Activated CD8-positive, alpha-beta memory T cell treated with anti-CD3 and anti-CD28 coated beads for 1 hour (primary cell): Measurements from ENCODE around the gene CLCN1.

ENCODE experiments used
- DNase-seq, 2 donors: peaks; one replicate each; pipeline ENCODE4 v3.0.0-alpha.2; 2020; ENCODE audit warnings: low read depth in 1 of 2; ENCODE audit errors: extremely low read depth in 1 of 2

Gene CLCN1

DNA sequence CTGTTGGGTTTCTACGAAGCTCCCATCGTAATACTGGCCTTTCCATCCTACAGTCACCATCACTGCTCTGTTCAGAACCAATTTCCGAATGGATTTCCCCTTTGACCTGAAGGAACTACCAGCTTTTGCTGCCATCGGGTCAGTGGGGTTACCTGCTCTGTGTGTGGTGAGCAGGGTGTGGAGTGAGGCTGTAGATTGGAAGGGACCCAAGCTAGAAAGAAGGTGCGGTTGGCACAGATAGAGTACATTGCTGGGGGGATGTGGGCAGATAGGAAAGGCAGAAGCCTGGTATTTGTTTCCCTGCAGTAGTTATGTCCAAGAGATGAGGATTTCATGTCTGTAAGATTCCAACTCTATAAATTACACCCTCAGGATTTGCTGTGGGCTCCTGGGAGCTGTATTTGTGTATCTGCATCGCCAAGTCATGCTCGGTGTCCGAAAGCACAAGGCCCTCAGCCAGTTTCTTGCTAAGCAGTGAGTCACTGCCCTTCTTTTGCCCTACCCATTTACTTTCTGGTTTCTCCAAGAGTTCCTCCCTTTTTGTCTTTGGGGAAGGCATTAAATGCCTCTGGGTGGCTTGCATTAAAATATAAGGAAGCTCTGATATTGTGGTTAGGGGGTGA is 15.4 kb downstream of the CLCN1 start:
- DNase-seq, result no peak

DNA sequence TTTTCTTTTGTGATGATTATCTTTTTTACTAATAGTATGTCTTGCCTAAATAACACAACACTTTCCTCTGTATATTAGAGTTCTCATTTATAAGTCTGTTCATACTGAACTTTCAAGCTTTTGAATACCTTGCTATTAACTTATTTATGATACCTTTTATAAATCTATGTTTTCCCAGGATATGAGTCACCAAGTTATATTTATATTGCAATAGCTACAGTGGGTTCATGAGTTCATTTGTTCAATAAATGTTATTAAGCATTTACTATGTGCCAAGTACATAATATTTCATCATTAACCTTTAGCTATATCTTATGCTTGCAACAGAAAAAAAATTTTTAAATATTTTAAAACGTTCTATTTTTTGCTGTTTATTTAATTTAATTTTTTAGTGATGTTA is 18.3 kb downstream of the CLCN1 start:
- no peak for DNase-seq

DNA sequence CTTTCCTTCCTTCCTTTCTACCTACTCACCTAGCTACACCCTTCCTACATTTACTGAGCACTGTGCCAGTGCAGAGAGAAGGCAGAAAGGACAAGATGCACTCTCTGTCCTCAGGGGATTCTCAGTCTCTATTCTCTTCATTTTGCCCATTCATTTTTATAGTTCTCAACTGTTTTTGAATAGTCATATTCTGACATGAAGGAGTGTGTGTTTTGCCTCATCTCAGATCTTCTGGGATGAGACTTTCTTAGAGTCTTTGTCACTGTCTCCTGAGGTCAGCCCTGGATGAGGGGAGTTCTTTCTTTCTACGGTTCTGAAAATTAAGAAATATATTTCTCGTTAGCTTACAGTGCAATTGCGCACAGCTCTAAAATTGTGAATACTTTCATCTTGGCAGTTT is 21.3 kb downstream of the CLCN1 start:
- no peak for DNase-seq

DNA sequence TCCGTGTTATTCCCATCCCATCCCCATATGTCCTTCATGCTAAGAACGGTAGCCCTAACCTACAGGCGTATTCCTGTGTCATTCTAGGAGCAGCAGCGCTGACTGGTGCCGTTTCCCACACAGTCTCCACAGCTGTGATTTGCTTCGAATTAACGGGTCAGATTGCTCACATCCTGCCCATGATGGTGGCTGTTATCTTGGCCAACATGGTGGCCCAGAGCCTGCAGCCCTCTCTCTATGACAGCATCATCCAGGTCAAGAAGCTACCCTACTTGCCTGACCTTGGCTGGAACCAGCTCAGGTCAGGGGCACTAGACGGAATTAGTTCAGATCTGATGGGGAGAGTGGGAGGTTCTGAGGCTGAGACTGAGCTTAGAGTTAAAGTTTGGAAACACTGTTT is 25.9 kb downstream of the CLCN1 start:
- no peak for DNase-seq

DNA sequence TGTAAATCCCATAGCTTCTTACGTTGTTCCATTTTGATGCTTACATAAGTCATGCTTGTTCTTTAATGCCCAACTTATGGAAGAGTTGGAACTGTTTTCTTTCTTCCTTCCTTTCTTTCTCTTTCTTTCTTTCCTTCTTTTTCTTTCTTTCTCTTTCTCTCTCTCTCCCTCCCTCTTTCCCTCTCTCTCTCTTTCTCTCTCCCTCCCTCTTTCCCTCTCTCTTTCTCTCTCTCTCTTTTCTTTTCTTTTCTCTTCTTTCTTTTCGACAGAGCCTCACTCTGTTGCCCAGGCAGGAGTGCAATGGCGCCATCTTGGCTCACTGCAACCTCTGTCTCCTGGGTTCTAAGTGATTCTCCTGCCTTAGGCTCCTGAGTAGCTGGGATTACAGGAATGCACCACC is 27.7 kb downstream of the CLCN1 start:
- DNase-seq, result no peak

DNA sequence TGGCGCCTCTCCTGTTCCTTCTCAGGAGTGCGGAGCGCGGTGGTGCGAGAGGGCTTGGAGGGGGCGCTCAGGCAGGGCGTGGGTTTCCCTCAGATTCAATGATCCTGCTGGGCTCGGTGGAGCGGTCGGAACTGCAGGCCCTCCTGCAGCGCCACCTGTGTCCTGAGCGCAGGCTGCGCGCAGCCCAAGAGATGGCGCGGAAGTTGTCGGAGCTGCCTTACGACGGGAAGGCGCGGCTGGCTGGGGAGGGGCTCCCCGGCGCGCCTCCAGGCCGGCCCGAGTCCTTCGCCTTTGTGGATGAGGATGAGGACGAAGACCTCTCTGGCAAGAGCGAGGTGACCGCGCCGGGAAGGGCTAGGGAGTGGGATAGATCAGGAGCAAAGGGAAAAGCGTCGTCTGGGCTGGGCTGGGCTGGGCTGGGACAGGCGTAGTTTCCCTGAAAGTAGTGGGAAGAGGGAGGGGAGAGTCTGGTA is 29.6 kb downstream of the CLCN1 start:
- peak in 1 of 2 donors; percentile 50 for DNase-seq

DNA sequence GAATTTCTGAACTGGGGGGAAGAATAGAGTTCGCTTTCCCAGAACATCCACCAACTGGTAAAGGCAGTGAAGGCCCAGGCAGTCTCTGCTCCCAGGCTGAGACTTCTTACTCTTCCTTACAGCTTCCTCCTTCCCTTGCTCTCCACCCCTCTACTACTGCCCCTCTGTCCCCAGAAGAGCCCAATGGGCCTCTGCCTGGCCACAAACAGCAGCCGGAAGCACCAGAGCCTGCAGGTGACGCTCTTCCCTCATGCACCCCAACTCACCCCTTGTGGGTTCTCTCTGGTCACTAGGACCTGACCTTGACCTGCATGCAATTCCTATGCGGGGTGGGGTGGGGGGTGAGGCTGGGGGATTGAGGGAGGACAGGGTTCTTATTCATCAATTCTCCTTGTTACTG is 30.1 kb downstream of the CLCN1 start:
- DNase-seq, result no peak

DNA sequence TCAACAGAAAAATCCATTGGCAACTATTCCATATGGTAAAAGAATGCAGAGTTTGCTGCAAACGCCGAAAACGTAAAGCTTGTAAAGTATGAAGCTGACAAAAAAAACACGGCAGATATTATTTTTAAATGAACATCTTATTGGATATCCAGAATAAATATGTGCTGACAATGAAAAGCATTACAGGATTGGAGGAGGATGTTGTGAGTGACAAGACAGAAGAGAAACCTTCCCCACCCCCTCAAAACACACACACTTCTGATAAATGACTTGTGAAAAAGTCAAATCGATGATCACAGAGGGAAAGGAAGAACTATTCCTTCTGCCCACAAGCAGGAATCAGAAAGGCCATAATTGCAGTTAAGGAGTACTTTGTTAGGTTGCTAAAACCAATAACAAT is 32.0 kb downstream of the CLCN1 start:
- no peak for DNase-seq

DNA sequence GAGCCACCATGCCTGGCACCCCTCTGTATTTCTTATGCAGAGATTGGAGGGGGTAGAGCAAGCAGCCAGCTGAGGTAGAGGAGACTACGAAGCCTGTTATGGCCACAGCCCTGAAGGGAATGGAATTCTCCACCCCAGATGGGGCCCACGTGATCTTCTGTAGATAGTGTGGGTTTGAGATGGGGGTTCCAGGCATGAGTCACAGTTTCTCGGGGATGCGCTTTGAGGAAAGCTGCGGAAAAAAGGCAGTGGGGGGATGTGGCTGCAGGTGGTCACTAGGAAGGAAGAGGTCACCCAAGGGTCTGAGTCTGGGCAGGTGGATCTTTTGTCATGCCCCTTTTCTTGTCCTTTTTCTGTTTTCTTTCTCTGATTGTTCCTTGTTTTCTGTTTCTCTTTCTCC is 35.1 kb downstream of the CLCN1 start:
- DNase-seq, result no peak

DNA sequence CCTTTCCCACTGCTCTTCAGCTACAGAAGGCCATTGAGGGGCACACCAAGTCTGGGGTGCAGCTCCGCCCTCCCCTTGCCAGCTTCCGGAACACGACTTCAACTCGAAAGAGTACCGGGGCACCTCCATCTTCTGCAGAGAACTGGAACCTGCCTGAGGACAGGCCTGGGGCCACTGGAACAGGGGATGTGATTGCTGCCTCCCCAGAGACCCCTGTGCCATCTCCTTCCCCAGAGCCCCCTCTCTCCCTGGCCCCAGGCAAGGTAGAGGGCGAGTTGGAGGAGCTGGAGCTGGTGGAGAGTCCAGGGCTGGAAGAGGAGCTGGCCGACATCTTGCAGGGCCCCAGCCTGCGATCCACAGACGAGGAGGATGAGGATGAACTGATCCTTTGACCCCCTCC is 35.7 kb downstream of the CLCN1 start:
- DNase-seq, result no peak

DNA sequence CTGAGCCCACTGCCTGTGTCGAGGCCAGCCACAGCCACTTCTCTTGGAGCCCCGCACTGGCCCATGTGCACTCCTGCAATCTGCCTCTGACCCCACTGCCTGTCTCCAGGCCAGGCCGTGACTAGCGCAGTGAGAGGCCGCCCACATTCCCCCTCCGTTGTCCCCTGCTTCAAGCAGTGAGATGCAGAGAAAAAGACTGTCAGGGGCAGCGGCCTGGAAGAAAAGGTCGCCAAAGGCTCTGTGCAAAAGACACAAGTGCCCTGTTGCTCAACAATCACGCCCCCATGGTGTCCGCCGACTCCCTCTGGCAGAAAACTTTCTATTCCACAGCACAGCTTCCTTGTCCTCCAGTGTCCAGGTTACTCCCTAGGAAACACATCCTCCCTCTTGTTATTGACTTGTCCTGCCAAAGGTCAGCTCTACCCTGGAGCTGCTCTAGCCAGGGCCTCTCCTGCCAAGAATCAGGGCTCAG is 36.7 kb downstream of the CLCN1 start:
- no peak for DNase-seq

DNA sequence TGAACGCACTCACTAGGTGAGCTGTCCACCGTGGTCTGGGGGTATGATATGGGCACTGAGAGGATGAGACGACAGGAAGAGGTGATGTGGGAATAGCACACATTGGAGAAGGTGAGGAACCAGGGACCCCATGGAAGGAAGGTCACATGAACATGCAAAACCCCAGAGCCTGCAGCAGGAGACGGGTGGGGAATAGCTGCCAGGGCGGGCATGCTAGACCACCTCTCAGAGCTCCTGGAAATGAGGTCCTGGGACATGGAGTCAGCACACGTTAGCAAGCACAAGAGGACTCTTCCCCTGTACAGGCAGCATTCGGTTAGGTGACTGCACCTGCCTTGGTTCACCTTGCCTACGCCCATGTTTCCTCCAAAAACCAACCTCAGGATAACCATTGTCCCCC is 38.5 kb downstream of the CLCN1 start:
- no peak for DNase-seq

DNA sequence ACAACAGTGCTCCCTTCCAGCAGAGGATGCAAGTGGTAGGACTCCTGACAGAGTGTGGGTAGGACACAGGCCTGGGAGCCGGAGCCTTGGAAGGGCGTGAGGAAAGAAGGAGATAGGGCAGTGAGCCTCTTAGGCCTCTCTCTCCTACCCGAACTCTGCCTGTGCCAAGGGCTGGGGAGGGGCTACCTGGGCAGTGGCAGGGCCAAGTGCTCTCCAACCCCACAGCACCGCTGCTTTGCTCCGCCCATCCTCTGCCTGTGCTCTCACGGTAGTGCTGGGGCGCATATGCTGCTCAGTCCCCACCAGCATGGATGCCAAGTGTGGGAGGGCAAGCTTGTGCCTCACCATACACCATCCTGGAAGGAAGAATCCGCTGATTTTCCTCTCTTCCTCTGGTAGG is 39.1 kb downstream of the CLCN1 start:
- no peak for DNase-seq

DNA sequence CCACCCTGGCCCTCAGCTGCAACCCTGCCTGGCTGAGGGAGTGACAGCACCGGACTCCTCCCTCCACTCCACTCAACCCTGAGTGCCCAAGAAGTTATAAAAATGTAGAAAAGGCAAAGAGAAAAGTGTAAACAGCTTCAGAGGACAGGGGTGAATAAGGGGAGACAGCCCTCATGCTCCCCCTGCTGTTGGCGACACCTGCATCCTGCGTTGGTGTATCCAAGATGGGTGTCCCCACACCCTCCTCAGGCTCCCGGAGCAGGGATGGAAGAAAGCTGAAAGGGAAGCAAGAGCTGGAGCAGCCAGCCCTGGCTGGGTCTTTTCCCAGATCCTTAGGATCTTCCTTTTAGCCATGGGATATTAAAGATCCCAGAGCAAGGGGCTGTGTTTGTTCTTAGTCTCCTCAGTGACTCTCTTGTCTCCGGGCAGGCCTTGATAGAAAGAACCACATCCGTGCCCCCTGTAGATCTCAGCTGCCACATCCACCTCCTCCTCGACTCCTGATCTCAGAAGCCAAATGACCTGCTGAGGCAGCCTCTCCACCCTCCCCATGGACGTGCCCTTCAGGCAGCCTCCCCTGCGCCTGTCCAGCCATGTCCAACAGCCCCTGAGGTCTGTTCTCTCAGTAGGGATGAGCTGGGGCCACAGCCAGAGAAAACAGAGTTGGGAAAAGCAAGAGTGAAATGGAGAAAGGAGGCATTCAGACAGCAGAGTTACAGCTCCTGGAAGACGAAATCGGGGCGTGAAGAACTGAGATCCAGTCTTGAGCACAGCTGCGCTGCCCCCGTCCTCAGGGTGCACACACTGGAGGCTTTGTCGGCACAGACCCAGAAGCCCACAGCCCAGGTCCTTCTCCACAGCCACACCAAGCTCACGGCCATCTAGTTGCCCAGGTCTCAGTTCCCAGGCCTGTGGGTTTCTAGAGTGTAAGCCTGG is 39.8 kb downstream of the CLCN1 start:
- DNase-seq, result no peak

DNA sequence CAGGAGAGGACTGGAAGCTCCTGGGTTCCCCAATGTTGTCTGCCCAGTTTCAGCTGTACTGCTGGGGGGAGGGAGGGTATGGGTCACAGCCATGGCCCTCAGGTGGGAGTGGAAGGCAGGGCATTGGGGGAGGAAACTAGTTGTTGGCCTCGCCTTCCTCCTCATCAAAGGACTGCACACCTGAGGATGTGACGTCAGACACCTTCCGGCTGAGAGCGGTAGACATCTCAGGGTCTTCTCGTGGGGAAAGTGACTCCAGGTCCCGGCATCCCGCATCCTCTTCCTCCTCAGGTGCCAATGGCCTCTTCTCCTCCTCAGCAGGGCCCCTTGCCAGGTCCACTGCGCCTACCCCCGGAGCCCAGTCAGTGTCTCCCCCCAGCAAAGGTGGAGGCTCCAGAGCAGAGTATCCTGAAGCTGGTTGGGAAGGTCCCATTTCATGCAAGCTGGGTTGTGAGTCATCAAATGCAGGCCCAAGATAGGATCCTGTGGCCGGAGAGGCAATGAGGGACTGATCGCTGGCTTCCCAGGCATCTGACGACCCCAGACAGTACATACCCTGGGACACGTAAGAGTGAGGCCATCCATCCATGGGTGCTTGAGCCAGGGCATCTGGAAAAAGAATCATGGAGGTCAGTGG is 40.6 kb downstream of the CLCN1 start:
- no peak for DNase-seq

DNA sequence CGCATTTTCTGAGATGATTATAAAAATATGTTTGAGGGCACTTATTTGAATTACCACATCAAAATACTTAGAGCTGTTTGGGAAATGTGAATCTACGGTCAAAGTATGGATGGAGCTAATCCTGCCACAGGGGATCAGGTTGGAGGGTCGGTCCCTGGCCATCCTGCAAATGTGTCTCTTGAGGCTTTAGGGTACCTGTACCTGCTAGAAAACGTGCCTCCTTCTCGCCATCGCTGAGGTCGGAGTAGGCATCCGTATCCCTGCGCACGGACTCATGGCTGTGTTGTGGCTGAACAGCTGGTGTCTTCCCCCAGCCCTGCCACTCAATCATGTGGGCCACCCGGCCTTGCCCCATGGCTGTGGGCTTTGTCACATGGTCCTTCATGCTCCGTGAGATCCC is 42.7 kb downstream of the CLCN1 start:
- no peak for DNase-seq

DNA sequence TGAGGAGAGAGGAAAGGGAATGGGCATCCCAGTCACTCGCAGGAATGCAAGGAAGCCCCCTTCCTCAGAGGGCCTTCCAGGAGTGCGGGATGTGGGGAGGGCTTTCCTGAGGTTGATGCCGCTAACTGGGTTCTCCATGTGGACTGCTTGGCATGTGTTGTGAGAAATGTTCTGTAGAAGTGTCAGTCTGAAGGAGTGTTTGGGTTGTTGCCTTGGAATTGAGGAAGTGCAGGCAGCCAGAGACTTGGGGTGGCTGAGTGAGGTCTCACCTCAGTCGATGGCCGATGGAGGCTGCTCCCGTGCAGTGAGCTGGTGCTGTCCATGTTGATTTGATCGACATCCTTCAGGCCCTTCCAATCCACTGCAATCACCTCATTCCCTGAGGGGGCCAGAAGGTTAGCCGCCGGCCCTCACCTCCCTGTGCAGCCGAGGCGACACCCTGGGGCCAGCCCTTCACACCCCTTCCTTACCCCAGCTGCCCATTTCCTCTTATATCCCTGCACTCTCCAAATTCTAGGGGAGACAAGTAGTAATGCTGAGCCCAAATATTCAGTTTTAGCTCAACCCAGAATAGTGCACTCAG is 44.0 kb downstream of the CLCN1 start:
- DNase-seq, result no peak

DNA sequence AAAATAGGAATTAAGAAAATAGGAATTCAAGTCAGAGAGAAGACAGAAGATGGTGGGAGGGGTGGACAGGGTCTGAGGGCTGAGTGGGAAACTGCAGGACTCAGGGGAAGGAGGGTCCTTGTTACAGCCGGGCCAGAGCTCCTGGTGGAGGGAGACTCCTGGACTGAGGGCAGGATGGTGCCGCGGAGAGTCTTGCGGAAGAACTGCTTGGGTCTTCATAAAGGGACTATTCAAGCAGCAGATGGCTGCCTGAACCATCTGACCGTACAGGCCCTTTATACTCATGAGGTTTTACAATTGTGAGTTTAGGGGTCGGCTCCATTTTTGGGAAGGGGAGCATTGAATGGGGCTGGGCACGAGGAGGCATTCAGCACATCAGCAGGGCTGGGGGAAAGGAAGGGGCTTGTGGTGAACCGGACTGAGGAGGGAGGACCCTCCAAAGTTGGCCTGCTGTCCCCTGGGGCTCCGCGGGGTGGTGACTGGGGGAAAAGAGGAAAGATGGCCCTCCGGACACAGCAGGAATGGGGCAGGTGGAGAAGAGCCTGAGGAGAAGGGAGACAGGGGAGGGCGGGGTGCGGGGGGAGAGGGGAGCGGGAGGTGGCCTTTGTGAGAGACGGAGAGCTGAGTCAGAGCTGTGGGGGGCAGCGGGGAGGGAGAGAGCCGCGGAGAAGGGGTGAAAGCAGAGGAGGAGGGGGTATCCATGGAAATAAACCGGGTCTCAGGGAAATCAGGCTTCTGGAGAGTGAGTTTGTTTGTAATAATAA is 45.1 kb downstream of the CLCN1 start:
- DNase-seq, result no peak

DNA sequence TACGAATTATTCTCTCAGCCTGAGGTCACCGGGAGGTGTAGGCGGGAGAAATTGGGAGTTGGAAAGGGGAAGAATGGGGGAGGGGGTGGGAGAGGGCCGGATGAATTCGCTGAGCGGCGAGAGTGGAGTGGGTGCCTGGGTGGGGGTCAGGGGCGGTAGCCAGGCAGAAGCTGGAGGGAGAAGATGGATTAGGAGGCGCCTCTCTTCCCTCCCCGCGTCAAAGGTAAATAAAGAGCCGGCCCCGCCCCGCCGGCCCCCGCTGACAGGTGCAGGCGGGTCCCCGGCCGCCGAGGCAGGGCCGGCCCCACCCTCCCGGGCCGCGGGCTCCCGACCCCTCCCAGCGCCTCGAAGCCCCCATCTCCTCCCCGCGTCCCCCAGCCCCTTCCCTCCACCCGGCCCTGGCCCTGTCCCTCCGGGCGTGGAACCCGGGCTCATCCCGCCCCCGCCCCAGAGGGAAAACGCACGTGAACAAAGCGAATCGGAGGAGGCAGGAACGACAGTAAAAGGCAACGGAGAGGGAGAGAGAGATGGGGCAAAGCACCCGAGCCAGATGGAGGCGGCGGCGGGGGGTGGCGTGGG is 45.7 kb downstream of the CLCN1 start:
- DNase-seq, result no peak
